CD4-positive, alpha-beta memory T cell (primary cell): ENCODE results near the gene KIAA1217. TPM values are rescaled to one million over a fixed set of nuclear protein-coding genes. Genes with fewer than 3 reads are reported as not detected.

Source experiments
- CTCF ChIA-PET: fragments of 350-600 bp; sonication (Branson Sonifier 250); formaldehyde crosslinking; loops from one replicate; lab custom pipeline; 2021; ENCODE audit warnings: inconsistent platforms; ENCODE audit not compliant: partially characterized antibody; lab: Charles Lee
- POLR2A ChIA-PET: fragments of 350-600 bp; sonication (Branson Sonifier 250); formaldehyde crosslinking; loops from one replicate; lab custom pipeline; 2021; ENCODE audit not compliant: partially characterized antibody; lab: Charles Lee
- DNase-seq, 5 donors: peaks; one replicate each; pipeline versions ENCODE4 v3.0.0 to v3.0.0-alpha.2; 2020 to 2022; ENCODE audit warnings: mixed read lengths in 1 of 5
- H3K27ac ChIP-seq: one replicate; pipeline ENCODE4 v1.7.0; 2013; ENCODE audit warnings: low read depth, low read length
- H3K27me3 ChIP-seq: 2 replicates; pipeline ENCODE4 v1.7.0; 2013; ENCODE audit warnings: mild to moderate bottlenecking, low read length, moderate library complexity; ENCODE audit not compliant: insufficient read depth
- H3K36me3 ChIP-seq: 2 replicates; pipeline ENCODE4 v1.7.0; 2013; ENCODE audit warnings: mild to moderate bottlenecking, low read length, moderate library complexity; ENCODE audit not compliant: insufficient read depth
- H3K4me1 ChIP-seq: 2 replicates; pipeline ENCODE4 v1.7.0; 2013; ENCODE audit warnings: mild to moderate bottlenecking, low read length, moderate library complexity; ENCODE audit not compliant: insufficient read depth
- H3K4me3 ChIP-seq, 2 donors: one replicate each; pipeline ENCODE4 v1.7.0; 2013; ENCODE audit warnings: low read length in 2 of 2, mild to moderate bottlenecking in 1 of 2
- H3K9me3 ChIP-seq, 2 donors: one replicate each; pipeline ENCODE4 v1.7.0; 2013; ENCODE audit warnings: low read length in 2 of 2, control low read depth in 1 of 2; ENCODE audit not compliant: control insufficient read depth in 1 of 2
- H3K27ac Mint-ChIP-seq, 7 donors: one replicate each; pipeline ENCODE4 v1.8.0; 2020 to 2021; ENCODE audit warnings: mixed read lengths in 7 of 7, mild to moderate bottlenecking in 6 of 7, inconsistent platforms in 3 of 7, moderate library complexity in 3 of 7
- H3K27me3 Mint-ChIP-seq, 2 donors: one replicate each; pipeline ENCODE4 v1.8.0; 2020 to 2021; ENCODE audit warnings: mixed read lengths in 2 of 2
- H3K36me3 Mint-ChIP-seq, 2 donors: one replicate each; pipeline ENCODE4 v1.8.0; 2020 to 2021; ENCODE audit warnings: mixed read lengths in 2 of 2, inconsistent platforms in 1 of 2, mild to moderate bottlenecking in 1 of 2
- H3K4me1 Mint-ChIP-seq, 4 donors: one replicate each; pipeline ENCODE4 v1.8.0; 2020 to 2021; ENCODE audit warnings: mixed read lengths in 4 of 4, mild to moderate bottlenecking in 1 of 4
- H3K4me3 Mint-ChIP-seq, 8 donors: one replicate each; pipeline ENCODE4 v1.8.0; 2020 to 2021; ENCODE audit warnings: mixed read lengths in 8 of 8, mild to moderate bottlenecking in 7 of 8, moderate library complexity in 6 of 8, inconsistent platforms in 3 of 8
- H3K9me3 Mint-ChIP-seq, 8 donors: one replicate each; pipeline ENCODE4 v1.8.0; 2020 to 2021; ENCODE audit warnings: mixed read lengths in 8 of 8, mild to moderate bottlenecking in 5 of 8, inconsistent platforms in 3 of 8, moderate library complexity in 1 of 8
- intact Hi-C: fragments of 100-400 bp; cut with micrococcal nuclease; formaldehyde crosslinking; loops from one replicate; pipeline ENCODE4 v1.15.1; 2023
- polyA plus RNA-seq, 2 donors: library from polyadenylated mRNA; unstranded; fragments of 300-500 nt; fragmentation: Illumina TruSeq; gene quantifications; one replicate each; pipeline ENCODE4 v1.2.3, GENCODE V29; 2021
- total RNA-seq, 2 experiments: library from RNA; stranded (reverse); gene quantifications; one replicate each; pipeline ENCODE4 v1.2.3, GENCODE V29; 2021

KIAA1217 gene
- total and polyA plus RNA-seq, 4 experiments from 2014 or later, result 0.69 to 0.75 (median 0.70) TPM; not detected in 1

GRCh38 chr10:24382596-24382978, 173.6 kb downstream of the KIAA1217 start:
- peaks cover 5 to 30% of the 10 kb centered on the region in 2 donors for H3K27me3 Mint-ChIP-seq
- no peak overlapping the region for H3K4me3 Mint-ChIP-seq
- peaks cover 0 to 7% (median 1%) of the 10 kb centered on the region in 8 donors for H3K9me3 Mint-ChIP-seq
- intact Hi-C loops, result no loop called here
- CTCF ChIA-PET, result no interaction called here
- Histone ChIP-seq H3K36me3 (no peaks in the 10 kb centered on the region), H3K4me1 (no peaks in the 10 kb centered on the region), H3K9me3 (no peaks in the 10 kb centered on the region), H3K27me3 (no peaks in the 10 kb centered on the region), H3K4me3 (no peak overlapping the region), H3K27ac (no peak overlapping the region)
- H3K27ac Mint-ChIP-seq, result no peak overlapping the region
- no peak for DNase-seq
- H3K36me3 Mint-ChIP-seq, result no peaks in the 10 kb centered on the region
- no peaks in the 10 kb centered on the region for H3K4me1 Mint-ChIP-seq
- POLR2A ChIA-PET, result no interaction called here

GRCh38 chr10:24382979-24383663, 174.2 kb downstream of the KIAA1217 start:
- Mint-ChIP-seq H3K36me3 (no peaks in the 10 kb centered on the region), H3K27ac (no peak overlapping the region), H3K9me3 (peaks cover 0 to 7% (median 1%) of the 10 kb centered on the region in 8 donors), H3K4me3 (no peak overlapping the region), H3K27me3 (peaks cover 5 to 28% of the 10 kb centered on the region in 2 donors), H3K4me1 (no peaks in the 10 kb centered on the region)
- Histone ChIP-seq H3K4me1 (no peaks in the 10 kb centered on the region), H3K27me3 (no peaks in the 10 kb centered on the region), H3K9me3 (no peaks in the 10 kb centered on the region), H3K4me3 (no peak overlapping the region), H3K27ac (no peak overlapping the region), H3K36me3 (no peaks in the 10 kb centered on the region)
- intact Hi-C loops, result no loop called here
- ChIA-PET CTCF (no interaction called here), POLR2A (no interaction called here)
- DNase-seq, result no peak

GRCh38 chr10:24383681-24384106, 174.8 kb downstream of the KIAA1217 start:
- CTCF ChIA-PET, result no interaction called here
- Histone ChIP-seq H3K27ac (no peak overlapping the region), H3K36me3 (no peaks in the 10 kb centered on the region), H3K27me3 (no peaks in the 10 kb centered on the region), H3K4me1 (no peaks in the 10 kb centered on the region), H3K4me3 (no peak overlapping the region), H3K9me3 (no peaks in the 10 kb centered on the region)
- Mint-ChIP-seq H3K4me1 (no peaks in the 10 kb centered on the region), H3K27ac (no peak overlapping the region), H3K4me3 (no peak overlapping the region), H3K27me3 (peaks cover 5 to 26% of the 10 kb centered on the region in 2 donors), H3K9me3 (peaks cover 0 to 7% (median 1%) of the 10 kb centered on the region in 8 donors), H3K36me3 (no peaks in the 10 kb centered on the region)
- POLR2A ChIA-PET, result no interaction called here
- intact Hi-C loops, result no loop called here
- DNase-seq, result peak in 1 of 5 donors; percentile 41

GRCh38 chr10:24384954-24385353, 176.0 kb downstream of the KIAA1217 start:
- H3K27me3 Mint-ChIP-seq, result peaks cover 5 to 26% of the 10 kb centered on the region in 2 donors
- ChIA-PET CTCF (no interaction called here), POLR2A (no interaction called here)
- no peak overlapping the region for H3K4me3 Mint-ChIP-seq
- Histone ChIP-seq H3K27ac (no peak overlapping the region), H3K4me3 (no peak overlapping the region), H3K36me3 (no peaks in the 10 kb centered on the region), H3K27me3 (no peaks in the 10 kb centered on the region), H3K9me3 (no peaks in the 10 kb centered on the region), H3K4me1 (no peaks in the 10 kb centered on the region)
- H3K27ac Mint-ChIP-seq, result no peak overlapping the region
- H3K36me3 Mint-ChIP-seq, result no peaks in the 10 kb centered on the region
- no peaks in the 10 kb centered on the region for H3K4me1 Mint-ChIP-seq
- no peak for DNase-seq
- H3K9me3 Mint-ChIP-seq, result peaks cover 0 to 7% (median 1%) of the 10 kb centered on the region in 8 donors
- intact Hi-C loops, result no loop called here

- H3K4me1 Mint-ChIP-seq, result no peaks in the 10 kb centered on the region
- H3K4me3 Mint-ChIP-seq, result no peak overlapping the region
- POLR2A ChIA-PET, result no interaction called here
- H3K36me3 Mint-ChIP-seq, result no peaks in the 10 kb centered on the region
- no peak for DNase-seq
- peaks cover 5 to 26% of the 10 kb centered on the region in 2 donors for H3K27me3 Mint-ChIP-seq
- no peaks in the 10 kb centered on the region for H3K9me3 ChIP-seq
- H3K4me3 ChIP-seq, result no peak overlapping the region
- CTCF ChIA-PET, result no interaction called here
- H3K9me3 Mint-ChIP-seq, result peaks cover 0 to 7% (median 1%) of the 10 kb centered on the region in 8 donors
- intact Hi-C loops, result no loop called here
- H3K4me1 ChIP-seq, result no peaks in the 10 kb centered on the region
- H3K27ac ChIP-seq, result no peak overlapping the region
- no peak overlapping the region for H3K27ac Mint-ChIP-seq
- H3K36me3 ChIP-seq, result no peaks in the 10 kb centered on the region
- H3K27me3 ChIP-seq, result no peaks in the 10 kb centered on the region
Observed at GRCh38 chr10:24385776-24386175, 176.8 kb downstream of the KIAA1217 start.

GRCh38 chr10:24390146-24390700, 181.3 kb downstream of the KIAA1217 start:
- CTCF ChIA-PET, result no interaction called here
- no peaks in the 10 kb centered on the region for H3K36me3 ChIP-seq
- no peaks in the 10 kb centered on the region for H3K9me3 ChIP-seq
- H3K27ac ChIP-seq, result no peak overlapping the region
- no peaks in the 10 kb centered on the region for H3K4me1 Mint-ChIP-seq
- no peak for DNase-seq
- H3K27ac Mint-ChIP-seq, result no peak overlapping the region
- POLR2A ChIA-PET, result no interaction called here
- H3K4me1 ChIP-seq, result no peaks in the 10 kb centered on the region
- peaks cover 1 to 9% of the 10 kb centered on the region in 2 donors for H3K27me3 Mint-ChIP-seq
- no peaks in the 10 kb centered on the region for H3K27me3 ChIP-seq
- no peaks in the 10 kb centered on the region for H3K36me3 Mint-ChIP-seq
- peaks cover 0 to 7% (median 0%) of the 10 kb centered on the region in 8 donors for H3K9me3 Mint-ChIP-seq
- intact Hi-C loops, result no loop called here
- H3K4me3 Mint-ChIP-seq, result no peak overlapping the region
- no peak overlapping the region for H3K4me3 ChIP-seq

- no peak overlapping the region for H3K4me3 ChIP-seq
- no peaks in the 10 kb centered on the region for H3K27me3 ChIP-seq
- Mint-ChIP-seq H3K9me3 (peaks cover 0 to 6% (median 0%) of the 10 kb centered on the region in 8 donors), H3K4me3 (no peak overlapping the region), H3K27ac (no peak overlapping the region), H3K27me3 (peaks cover 2 to 8% of the 10 kb centered on the region in 2 donors), H3K36me3 (no peaks in the 10 kb centered on the region), H3K4me1 (no peaks in the 10 kb centered on the region)
- POLR2A ChIA-PET, result no interaction called here
- H3K4me1 ChIP-seq, result no peaks in the 10 kb centered on the region
- no peaks in the 10 kb centered on the region for H3K36me3 ChIP-seq
- intact Hi-C loops, result no loop called here
- DNase-seq, result no peak
- CTCF ChIA-PET, result no interaction called here
- H3K9me3 ChIP-seq, result no peaks in the 10 kb centered on the region
- H3K27ac ChIP-seq, result no peak overlapping the region
Observed at GRCh38 chr10:24390746-24391145, 181.8 kb downstream of the KIAA1217 start.
